Measurements from ENCODE around the gene PSD.

PSD gene

GRCh38 chr10:102420181-102420713 lies 1.7 kb upstream of the PSD start:
- no peak for DNase-seq (ENCODE audit: low spot score)

GRCh38 chr10:102419269-102420180 lies 940 bp upstream of the PSD start:
- DNase-seq (ENCODE audit: low spot score) = peak; percentile 62

- DNase-seq (ENCODE audit: low spot score) = no peak
These were observed 1.9 kb downstream of the PSD start for GRCh38 chr10:102416695-102417094.

DNA sequence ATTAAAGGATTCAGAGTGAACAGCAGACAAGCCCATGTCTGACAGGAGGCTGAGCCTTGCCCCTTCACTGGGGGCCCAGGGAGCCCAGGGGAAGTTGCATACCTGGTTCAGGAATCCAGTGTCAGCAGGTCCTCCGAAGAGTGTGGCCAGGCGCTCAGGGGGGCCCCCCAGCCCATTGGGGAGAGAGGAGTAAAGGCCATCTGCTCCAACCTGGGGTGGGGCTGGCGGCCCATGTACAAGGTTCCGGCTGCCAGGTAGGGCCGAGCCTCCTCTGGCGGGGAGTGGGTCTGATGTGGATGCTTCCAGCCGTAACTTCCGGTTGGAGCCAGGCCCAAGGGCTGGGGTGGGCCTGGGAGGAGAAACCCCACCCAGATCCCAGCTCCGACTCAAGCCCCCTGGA lies 2.3 kb downstream of the PSD start:
- no peak for DNase-seq (ENCODE audit: low spot score)

- no peak for DNase-seq (ENCODE audit: low spot score)
These were observed 3.8 kb downstream of the PSD start for GRCh38 chr10:102414749-102415148.

GRCh38 chr10:102413806-102414561 lies 4.6 kb downstream of the PSD start:
- DNase-seq (ENCODE audit: low spot score) = no peak

GRCh38 chr10:102413053-102413705 lies 5.4 kb downstream of the PSD start:
- DNase-seq (ENCODE audit: low spot score) = no peak

DNA sequence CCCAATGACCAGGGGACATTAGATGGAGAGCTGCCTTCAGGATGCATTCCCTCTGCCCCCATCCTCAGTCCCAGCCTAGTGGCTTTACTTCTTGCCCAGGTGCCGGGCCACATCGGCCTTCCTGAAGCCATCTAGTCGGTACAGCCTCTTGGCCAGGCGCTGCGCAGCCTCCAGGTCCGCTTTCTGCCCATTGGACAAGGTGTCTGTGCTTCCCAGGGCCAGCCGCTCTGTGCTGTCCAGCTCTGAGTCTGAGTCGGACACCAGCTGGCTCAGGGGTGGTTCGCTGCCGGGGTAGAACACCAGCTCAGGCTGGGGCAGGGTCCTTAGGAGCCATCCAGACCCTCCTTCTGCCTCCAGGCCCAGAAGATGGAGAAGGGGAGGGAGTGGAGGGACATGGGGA lies 6.3 kb downstream of the PSD start:
- DNase-seq (ENCODE audit: low spot score) = no peak

GRCh38 chr10:102411341-102412255 lies 7.0 kb downstream of the PSD start:
- no peak for DNase-seq (ENCODE audit: low spot score)

DNA sequence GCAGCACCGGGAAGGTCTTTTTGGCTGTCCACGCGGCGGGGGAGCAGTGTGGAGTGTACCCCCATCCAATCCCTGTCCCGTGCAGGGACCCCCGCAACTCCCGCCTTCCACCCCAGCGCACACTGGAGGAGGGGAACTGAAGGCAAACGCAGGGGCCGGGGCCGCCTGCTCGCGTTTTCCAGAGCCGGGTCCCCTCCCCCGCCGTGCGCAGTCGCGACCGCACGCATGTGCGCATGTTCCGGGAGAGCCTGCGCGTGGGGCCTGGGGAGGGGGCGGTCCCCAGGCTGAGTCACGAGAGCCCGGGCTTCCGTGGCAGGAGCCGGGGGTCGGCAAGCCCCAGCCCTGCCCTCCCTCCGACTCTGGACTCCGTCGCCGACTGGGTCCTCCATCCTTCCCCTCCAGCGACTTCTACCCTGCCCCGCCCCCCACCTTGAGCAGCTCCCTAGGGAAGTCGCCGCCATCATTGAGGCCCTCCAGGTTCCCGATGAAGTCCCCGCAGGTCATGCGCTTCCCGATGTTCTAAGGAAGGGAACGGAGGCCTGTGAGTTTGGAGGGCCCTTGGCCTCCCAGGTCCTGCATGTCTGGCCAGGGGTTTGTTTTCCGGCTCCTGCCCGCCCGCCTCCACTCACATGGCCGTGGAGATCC lies 8.0 kb downstream of the PSD start:
- no peak for DNase-seq (ENCODE audit: low spot score)

DNA sequence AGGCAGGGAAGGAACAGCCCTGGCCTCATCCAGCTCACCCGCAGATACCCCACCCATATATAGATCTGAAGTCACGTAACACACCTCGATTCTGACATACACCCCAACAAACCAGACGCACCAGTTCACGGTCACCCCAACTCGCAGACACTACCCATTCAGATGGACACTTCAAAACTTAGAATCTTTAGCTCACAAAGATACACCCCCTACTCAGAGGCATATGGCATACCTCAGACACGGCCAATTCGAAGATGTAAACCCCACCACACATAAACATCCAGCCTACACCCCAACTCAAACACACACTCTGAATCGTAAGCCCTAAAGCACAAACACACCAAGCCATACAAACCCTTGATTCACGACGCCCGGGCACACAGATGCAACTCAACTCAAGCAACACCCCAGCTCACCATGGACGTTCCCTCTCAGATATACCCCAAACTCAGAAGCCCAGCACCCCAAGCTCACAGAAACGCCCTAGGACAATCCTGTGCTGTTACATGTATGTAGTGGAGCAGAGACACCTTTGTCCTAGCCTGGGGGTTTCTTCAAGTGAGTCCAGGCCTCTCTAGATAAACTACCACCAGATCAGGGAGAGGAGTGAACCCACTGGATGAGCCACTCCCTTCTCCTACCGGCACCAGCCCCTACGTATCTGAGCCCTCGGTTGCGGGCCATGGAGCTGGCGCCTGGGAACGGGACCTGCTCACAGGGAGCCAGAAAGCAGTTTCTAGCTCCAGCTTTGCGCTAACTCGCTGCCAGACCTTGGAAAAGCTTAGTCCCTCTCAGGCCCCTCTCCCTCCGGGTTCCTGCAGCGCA lies 8.8 kb downstream of the PSD start:
- DNase-seq (ENCODE audit: low spot score) = no peak

GRCh38 chr10:102408728-102409603 lies 9.6 kb downstream of the PSD start:
- DNase-seq (ENCODE audit: low spot score) = no peak

DNA sequence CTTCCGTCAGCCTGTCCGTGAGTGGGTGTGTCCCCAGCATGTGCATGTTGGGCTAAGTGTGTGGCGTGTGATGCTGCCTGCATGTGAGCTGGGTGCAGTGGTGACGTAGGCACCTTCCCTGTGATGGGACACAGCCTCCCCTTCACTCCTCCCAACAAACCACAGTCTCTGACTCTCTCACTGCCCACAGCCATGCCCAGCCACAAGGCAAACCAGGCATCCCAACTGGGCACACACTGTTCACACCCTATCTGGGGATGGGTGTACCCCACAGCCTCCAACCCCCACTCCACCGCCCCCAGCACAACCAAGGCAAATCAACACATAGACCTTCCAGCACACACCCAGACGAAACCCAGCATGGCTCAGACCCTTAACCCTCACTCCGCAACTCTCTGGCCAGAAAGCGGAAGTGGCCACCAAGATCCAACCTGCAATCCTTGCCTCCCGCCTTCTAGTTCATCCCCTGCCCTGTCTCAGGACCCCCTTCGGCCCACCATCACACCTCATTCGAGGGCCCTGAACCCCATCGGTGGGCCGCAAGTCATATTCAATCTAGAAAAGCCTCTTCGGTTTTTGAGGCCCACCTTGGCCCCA lies 10.4 kb downstream of the PSD start:
- DNase-seq (ENCODE audit: low spot score) = no peak

GRCh38 chr10:102407425-102408130 lies 11.0 kb downstream of the PSD start:
- DNase-seq (ENCODE audit: low spot score) = no peak

DNA sequence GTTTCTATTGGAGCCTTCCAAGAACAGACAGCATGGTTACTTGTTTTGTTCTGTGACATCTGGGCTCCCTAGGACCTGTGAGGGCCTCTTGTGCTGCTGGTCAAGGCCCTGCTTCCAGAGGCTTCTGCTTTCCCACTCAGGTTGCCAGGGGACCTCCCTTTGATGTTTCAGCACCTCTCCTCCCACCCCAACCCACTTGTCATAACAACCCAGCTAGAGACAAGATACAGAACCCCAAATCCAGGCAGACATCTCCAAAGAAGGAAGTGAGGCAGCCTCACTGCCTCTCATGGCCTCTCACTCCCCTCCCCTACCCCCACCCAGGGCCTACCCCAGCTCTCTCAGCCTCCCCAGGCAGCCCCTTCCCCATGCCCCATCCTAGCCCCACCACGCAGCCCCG lies 11.8 kb downstream of the PSD start:
- DNase-seq (ENCODE audit: low spot score) = no peak

GRCh38 chr10:102405632-102406031 lies 13.0 kb downstream of the PSD start:
- DNase-seq (ENCODE audit: low spot score) = no peak

- no peak for DNase-seq (ENCODE audit: low spot score)
These were observed 13.4 kb downstream of the PSD start for GRCh38 chr10:102405108-102405571.

Measured in hematopoietic multipotent progenitor cell treated with erythropoietin and hydrocortisone succinate and interleukin-3 and kit ligand, for 17 days (in vitro differentiated cells).